Measurements from ENCODE around the gene MFAP1.
A peak's percentile ranks its signal among the peaks of the same experiment; 100 is the strongest.
"Not testable (repeated sequence)": the region's sequence is repeated elsewhere in the genome, so short reads cannot be mapped to it uniquely, and the experiment has no call there.

Gene MFAP1

GRCh38 chr15:43815064-43815463, 9.4 kb downstream of the MFAP1 start:
- not testable (repeated sequence) for DNase-seq

GRCh38 chr15:43808960-43809678, 15.4 kb downstream of the MFAP1 start:
- DNase-seq, result no peak

GRCh38 chr15:43808435-43808950, 16.0 kb downstream of the MFAP1 start:
- DNase-seq, result no peak

GRCh38 chr15:43802676-43803075, 21.8 kb downstream of the MFAP1 start:
- DNase-seq, result not testable (repeated sequence)

GRCh38 chr15:43800286-43801141, 24.0 kb downstream of the MFAP1 start, which contains the start of gene HYPK:
HYPK (plus strand) TSS chr15:43800599; CDS start chr15:43800623, 24 bp downstream.
- DNase-seq, result peak; percentile 85

GRCh38 chr15:43799945-43800285, 24.6 kb downstream of the MFAP1 start, which contains the start of gene SERINC4:
SERINC4 (minus strand) TSS chr15:43800220; CDS start chr15:43799986, 234 bp downstream.
- no peak for DNase-seq

GRCh38 chr15:43799209-43799944, 25.1 kb downstream of the MFAP1 start:
- no peak for DNase-seq

- no peak for DNase-seq
Observed at GRCh38 chr15:43796566-43796965, 27.9 kb downstream of the MFAP1 start.

GRCh38 chr15:43795997-43796396, 28.5 kb downstream of the MFAP1 start:
- no peak for DNase-seq

GRCh38 chr15:43795197-43795596, 29.3 kb downstream of the MFAP1 start:
- DNase-seq, result no peak

GRCh38 chr15:43794269-43795037, 30.0 kb downstream of the MFAP1 start:
- no peak for DNase-seq

GRCh38 chr15:43793647-43794046, 30.8 kb downstream of the MFAP1 start:
- DNase-seq, result no peak

- DNase-seq, result peak; percentile 26
Observed at GRCh38 chr15:43792761-43793476, 31.6 kb downstream of the MFAP1 start.

GRCh38 chr15:43791993-43792760, 32.3 kb downstream of the MFAP1 start, which contains the start of gene SERF2:
SERF2 (plus strand) TSS chr15:43792320; CDS start chr15:43792377, 57 bp downstream.
- peak; percentile 99 for DNase-seq

- no peak for DNase-seq
Observed at GRCh38 chr15:43789409-43789808, 35.1 kb downstream of the MFAP1 start.

- DNase-seq, result no peak
Observed at GRCh38 chr15:43779016-43779415, 45.5 kb downstream of the MFAP1 start.

GRCh38 chr15:43777267-43777914, 47.1 kb downstream of the MFAP1 start:
- DNase-seq, result peak; percentile 74

- peak; percentile 69 for DNase-seq
Observed at GRCh38 chr15:43776718-43777266, 47.7 kb downstream of the MFAP1 start, which contains the start of gene ELL3. ELL3 (minus strand) TSS chr15:43776966; CDS start chr15:43776901, 65 bp downstream.

GRCh38 chr15:43776101-43776717, 48.3 kb downstream of the MFAP1 start:
- no peak for DNase-seq
